Adipocyte (in vitro differentiated cells): ENCODE measurements around the gene SGIP1.
"Not testable (repeated sequence)": the region's sequence is repeated elsewhere in the genome, so short reads cannot be mapped to it uniquely, and the experiment has no call there.

ENCODE experiments used
- DNase-seq: peaks from one replicate; pipeline ENCODE4 v3.0.0-alpha.2; 2015; ENCODE audit warnings: low read depth
- H3K27me3 ChIP-seq: replicated peaks from 2 replicates; pipeline ENCODE4 v1.7.0; 2013; ENCODE audit warnings: mild to moderate bottlenecking, low read length, moderate library complexity; ENCODE audit not compliant: control insufficient read depth, insufficient read depth
- H3K36me3 ChIP-seq: 2 replicates; pipeline ENCODE4 v1.7.0; 2013; ENCODE audit warnings: low read length, mild to moderate bottlenecking, moderate library complexity; ENCODE audit not compliant: control insufficient read depth, insufficient read depth, severe bottlenecking
- H3K4me1 ChIP-seq: 2 replicates; pipeline ENCODE4 v1.7.0; 2013; ENCODE audit warnings: mild to moderate bottlenecking, low read length, moderate library complexity; ENCODE audit not compliant: control insufficient read depth, insufficient read depth
- H3K4me3 ChIP-seq: 2 replicates; pipeline ENCODE4 v1.7.0; 2013; ENCODE audit warnings: mild to moderate bottlenecking, low read length, moderate library complexity
- H3K9ac ChIP-seq: 2 replicates; pipeline ENCODE4 v1.7.0; 2013; ENCODE audit warnings: mild to moderate bottlenecking, low read length, moderate library complexity
- H3K9me3 ChIP-seq: 2 replicates; pipeline ENCODE4 v1.7.0; 2013; ENCODE audit warnings: mild to moderate bottlenecking, low read length, moderate library complexity; ENCODE audit not compliant: control insufficient read depth

The SGIP1 gene

DNA sequence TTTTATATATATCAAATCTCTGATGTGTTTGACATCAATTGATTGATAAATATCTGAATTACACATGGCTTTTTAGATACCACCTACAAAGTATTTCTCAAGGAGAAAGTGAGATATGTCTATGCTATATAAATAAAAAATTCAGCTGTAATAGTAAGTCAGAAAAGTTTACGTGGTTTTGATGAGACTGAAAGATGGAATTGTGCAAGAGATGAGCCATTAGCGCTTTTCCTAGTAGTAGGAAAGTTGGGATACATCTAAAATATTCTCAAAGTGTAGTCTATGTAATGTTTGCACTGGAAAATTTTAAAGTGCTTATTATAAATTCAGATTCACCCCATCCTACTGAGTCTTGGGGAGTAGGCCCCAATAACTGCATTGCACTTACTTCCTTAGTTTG lies 49.1 kb downstream of the SGIP1 start:
- Histone ChIP-seq H3K9me3 (no peaks in the 10 kb centered on the region), H3K9ac (no peak overlapping the region), H3K36me3 (no peaks in the 10 kb centered on the region), H3K27me3 (no peaks in the 10 kb centered on the region), H3K4me1 (no peaks in the 10 kb centered on the region), H3K4me3 (no peak overlapping the region)
- DNase-seq = no peak

DNA sequence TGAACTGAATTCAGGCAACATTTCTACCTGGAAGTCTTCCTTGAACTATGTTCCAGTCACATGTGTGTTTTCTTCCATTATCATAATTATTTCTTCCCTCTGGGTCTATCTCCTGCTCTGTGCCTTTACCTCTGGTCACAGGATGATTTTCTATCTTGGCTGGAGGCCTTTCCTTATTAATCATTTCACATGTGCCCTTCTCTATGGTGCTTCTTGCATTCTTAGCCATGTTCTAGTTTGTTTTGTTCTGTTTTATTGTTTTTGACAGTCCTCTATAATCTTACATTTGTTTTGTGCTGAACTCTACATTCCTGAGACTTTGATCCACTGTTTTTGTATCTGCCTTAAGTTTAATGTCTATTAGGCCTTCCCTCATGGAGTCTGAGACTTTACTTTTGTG lies 51.0 kb downstream of the SGIP1 start:
- H3K27me3 ChIP-seq = no peaks in the 10 kb centered on the region

DNA sequence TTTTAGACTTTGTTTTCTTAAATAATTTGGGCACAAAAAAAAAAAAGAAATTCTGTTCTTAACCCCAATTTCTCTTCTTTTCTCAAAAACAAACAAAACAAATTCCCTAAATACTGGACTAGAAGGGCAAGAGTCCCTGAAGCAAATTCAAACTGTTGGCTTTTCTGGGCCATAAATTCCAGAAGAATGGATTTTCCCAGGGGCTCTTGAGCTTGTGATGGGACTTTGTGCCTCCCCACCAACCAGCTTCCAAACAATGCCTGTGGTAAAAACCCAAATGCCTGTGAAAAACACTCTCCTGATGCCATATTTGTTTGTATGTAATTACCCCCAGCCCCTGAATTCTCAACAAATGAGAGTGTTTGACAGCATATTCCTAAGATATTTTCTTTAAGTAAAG lies 55.4 kb downstream of the SGIP1 start:
- Histone ChIP-seq H3K27me3 (no peaks in the 10 kb centered on the region), H3K4me3 (no peak overlapping the region), H3K36me3 (no peaks in the 10 kb centered on the region), H3K9ac (no peak overlapping the region), H3K9me3 (no peaks in the 10 kb centered on the region), H3K4me1 (no peaks in the 10 kb centered on the region)
- no peak for DNase-seq

More for the DNA sequence above, 51.0 kb downstream of the SGIP1 start:
- Histone ChIP-seq H3K9ac (no peak overlapping the region), H3K36me3 (no peaks in the 10 kb centered on the region), H3K4me1 (no peaks in the 10 kb centered on the region), H3K4me3 (no peak overlapping the region), H3K9me3 (no peaks in the 10 kb centered on the region)
- peak; percentile 16 for DNase-seq

DNA sequence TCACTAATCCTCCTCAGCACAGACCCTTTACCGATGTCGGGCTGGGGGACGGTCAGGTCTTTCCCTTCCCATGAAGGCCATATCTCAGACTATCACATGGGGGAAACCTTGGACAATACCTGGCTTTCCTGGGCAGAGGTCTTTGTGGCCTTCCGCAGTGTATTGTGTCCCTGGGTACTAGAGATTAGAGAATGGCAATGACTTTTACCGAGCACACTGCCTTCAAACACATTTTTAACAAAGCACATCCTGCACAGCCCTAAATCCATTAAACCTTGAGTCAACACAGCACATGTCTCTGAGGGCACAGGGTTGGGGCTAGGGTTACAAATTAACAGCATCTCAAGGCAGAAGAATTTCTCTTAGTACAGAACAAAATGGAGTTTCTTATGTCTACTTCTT lies 58.2 kb downstream of the SGIP1 start:
- not testable (repeated sequence) for H3K4me1 ChIP-seq, H3K4me3 ChIP-seq

DNA sequence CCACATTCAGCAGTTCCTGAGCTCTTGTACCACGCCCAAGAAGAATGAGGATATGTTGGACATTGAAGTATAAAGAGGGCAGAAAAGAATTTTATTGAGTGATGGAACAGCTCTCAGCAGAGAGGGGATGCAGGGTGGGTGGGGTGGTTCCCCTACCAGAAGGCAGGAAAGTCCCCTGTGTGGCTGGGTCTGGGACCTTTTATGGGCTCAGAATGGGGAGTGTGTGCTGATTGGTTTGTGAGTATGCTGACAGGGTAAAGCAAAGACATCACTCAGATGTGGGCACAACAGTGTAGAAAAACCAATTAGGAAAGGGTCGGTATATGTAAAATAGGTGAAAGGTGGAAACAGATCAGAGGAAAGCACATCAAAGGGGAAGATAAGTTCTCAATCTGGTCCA lies 62.2 kb downstream of the SGIP1 start:
- Histone ChIP-seq H3K4me3 (no peak overlapping the region), H3K27me3 (no peaks in the 10 kb centered on the region), H3K9ac (no peak overlapping the region), H3K4me1 (peaks cover 14% of the 10 kb centered on the region), H3K9me3 (no peaks in the 10 kb centered on the region), H3K36me3 (no peaks in the 10 kb centered on the region)
- DNase-seq = no peak

More for the DNA sequence above, 58.2 kb downstream of the SGIP1 start:
- not testable (repeated sequence) for H3K9ac ChIP-seq, DNase-seq, H3K9me3 ChIP-seq, H3K36me3 ChIP-seq, H3K27me3 ChIP-seq

DNA sequence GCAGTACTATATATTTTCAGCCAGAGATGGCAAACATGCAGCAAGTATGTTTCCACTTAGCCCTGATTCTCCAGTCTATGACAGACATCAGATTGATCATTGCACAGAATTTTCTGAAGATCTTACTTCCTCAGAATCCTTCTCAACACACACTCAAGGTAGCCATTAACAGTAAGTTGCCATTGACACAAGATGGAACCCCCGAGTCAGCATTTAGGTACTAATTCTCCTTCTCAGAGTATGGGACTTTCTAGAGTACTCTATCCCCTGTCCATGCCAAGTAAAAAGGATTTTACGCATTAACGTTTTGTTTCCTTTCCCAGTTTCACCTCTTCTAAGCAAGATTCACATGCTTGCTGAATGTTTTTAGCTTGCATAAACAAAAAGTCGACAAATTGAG lies 63.5 kb downstream of the SGIP1 start:
- H3K9me3 ChIP-seq = no peaks in the 10 kb centered on the region
- H3K4me3 ChIP-seq = no peak overlapping the region
- H3K9ac ChIP-seq = no peak overlapping the region
- peaks cover 14% of the 10 kb centered on the region for H3K4me1 ChIP-seq
- H3K27me3 ChIP-seq = no peaks in the 10 kb centered on the region
- H3K36me3 ChIP-seq = no peaks in the 10 kb centered on the region
- DNase-seq = no peak

DNA sequence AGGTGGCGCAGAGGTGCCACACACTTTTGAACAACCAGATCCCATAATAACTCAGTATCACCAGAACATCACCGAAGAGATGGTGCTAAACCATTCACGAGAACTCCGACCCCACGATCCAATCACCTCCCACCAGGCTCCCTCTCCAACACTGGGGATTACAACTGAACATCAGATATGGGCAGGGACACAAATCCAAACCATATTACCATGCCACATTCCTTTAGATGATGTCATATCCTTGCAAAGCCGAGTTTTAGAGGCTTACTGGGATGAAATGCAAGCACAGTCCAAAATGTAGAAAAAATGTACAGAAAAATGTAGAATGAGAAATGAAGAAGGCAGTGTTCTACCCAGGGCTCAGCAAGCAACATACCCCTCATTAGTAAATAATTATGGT lies 64.7 kb downstream of the SGIP1 start:
- DNase-seq = peak; percentile 86
- no peaks in the 10 kb centered on the region for H3K9me3 ChIP-seq
- no peak overlapping the region for H3K9ac ChIP-seq
- H3K27me3 ChIP-seq = no peaks in the 10 kb centered on the region
- peaks cover 14% of the 10 kb centered on the region for H3K4me1 ChIP-seq
- peak overlapping the region; percentile 45 for H3K4me3 ChIP-seq
- no peaks in the 10 kb centered on the region for H3K36me3 ChIP-seq

DNA sequence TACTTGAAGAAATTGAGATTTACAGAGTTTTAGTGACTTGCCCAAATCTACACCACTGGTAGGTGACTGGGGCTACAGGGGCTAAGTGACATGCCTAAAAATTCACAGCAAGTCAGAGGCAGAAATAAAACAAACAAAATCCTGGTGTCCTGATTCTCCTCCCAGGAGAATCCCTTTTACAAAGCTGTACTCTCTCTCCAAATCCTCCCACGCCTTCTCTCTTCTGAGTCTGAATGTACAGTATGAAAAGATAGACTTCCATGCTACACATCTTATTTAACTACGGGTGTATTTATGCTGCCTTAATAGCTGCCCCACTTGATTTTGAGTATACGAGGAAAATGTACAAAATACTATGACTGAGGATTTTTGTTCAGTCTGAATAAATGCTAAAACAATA lies 65.4 kb downstream of the SGIP1 start:
- peak; percentile 43 for DNase-seq
- Histone ChIP-seq H3K4me3 (no peak overlapping the region), H3K9ac (peak overlapping the region; percentile 5), H3K27me3 (no peaks in the 10 kb centered on the region), H3K36me3 (no peaks in the 10 kb centered on the region), H3K4me1 (peaks cover 14% of the 10 kb centered on the region), H3K9me3 (no peaks in the 10 kb centered on the region)

DNA sequence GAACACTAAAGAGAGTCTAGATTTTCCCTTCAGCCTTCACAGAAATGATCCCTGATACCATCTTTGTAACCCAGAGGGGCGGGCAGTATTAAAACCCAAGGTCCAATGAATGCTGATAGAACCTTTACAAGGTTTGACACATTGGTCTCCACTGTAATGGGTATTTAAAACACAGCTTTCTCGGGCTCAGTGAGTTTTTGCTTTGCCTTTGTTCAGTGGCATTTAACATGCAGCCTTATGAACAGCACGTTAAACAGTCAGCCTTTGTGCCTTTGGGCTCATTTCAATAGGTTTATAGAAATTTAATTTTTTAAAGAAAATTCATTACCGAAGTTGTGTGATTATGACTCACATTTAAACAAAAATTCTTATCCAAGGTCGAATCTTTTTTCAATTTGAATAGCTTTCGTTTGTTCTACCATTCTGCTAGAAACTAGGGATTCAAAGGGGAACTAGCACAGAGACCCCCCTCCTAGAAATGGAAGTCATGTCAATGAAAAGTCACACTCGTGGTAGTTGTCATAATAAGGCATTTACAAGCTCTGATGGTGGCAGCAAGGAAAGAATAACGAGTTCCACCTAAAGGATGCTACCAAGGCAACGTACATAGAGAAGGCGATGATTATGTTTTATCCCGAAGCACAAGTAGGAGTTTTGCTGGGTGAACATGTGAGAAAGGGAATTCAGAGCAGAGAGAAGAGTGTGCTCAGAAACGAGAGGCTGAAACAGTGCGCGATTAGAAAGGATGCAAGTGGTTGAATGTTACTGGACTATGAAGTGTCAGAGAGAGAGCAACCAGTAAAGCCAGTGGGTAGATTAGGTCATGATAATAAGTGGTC lies 66.2 kb downstream of the SGIP1 start:
- Histone ChIP-seq H3K4me3 (no peak overlapping the region), H3K9me3 (no peaks in the 10 kb centered on the region), H3K9ac (no peak overlapping the region), H3K27me3 (no peaks in the 10 kb centered on the region), H3K4me1 (peaks cover 14% of the 10 kb centered on the region), H3K36me3 (no peaks in the 10 kb centered on the region)
- DNase-seq = no peak

DNA sequence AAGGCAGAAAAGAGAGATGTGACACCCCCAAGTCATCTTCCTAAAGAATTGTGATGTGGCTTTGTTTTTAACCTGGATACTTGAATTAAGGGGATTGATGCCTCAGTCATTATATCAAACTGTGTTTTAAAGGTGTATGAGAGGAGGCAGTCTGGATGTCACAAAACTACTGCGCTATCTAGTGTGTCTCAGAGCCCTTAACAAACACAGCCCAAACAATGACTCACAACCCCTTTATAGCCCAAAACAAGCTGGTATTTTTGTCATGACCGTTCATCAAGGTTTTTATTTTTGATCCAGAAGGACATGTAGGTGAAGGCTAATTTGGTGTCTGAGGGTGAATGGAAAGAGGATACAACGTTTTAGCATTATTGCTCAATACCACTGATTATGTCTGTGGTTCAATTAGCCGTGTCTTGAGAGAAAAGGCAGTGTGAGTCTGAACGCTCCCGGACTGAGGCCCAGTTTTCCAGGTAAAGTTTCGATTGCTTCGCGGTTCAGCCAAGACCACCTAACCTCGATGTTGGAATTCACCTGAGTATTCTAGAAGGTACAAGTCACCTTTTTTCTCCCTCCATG lies 71.6 kb downstream of the SGIP1 start:
- DNase-seq = no peak
- Histone ChIP-seq H3K36me3 (no peaks in the 10 kb centered on the region), H3K9ac (no peak overlapping the region), H3K27me3 (no peaks in the 10 kb centered on the region), H3K4me3 (no peak overlapping the region), H3K9me3 (no peaks in the 10 kb centered on the region), H3K4me1 (no peaks in the 10 kb centered on the region)

DNA sequence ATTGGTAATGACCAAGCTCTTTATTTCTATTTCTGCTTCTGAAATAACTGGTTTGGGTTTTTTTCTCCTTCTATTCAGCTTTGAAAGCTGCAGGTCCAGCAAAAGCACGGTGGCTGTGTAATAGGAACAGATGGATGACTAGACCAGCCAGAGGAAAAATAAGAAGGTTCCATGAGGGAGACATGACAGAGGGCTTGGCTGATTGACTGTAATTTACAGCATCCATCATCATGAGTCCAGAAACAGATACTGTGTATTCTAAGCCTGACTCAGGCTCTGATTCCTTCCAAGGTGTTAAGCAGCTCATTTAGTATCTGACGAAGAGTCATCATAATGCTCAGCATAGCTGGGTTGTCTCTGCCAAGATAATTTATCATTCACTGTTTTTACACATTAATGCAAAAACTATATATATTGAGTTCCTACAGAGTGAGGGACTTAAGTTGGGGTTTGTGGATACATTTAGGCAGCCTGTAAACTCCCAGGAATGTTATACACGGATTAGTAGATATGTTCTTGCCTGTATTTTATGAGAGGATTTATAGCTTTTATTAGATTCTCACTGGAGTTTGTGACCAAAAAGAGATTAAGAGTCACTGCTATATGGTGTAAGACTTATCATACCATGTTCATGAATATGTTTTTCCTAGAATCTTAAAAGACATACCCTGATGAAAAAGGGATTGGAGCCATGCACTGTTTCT lies 72.6 kb downstream of the SGIP1 start:
- no peaks in the 10 kb centered on the region for H3K4me1 ChIP-seq
- no peaks in the 10 kb centered on the region for H3K36me3 ChIP-seq
- H3K9me3 ChIP-seq = no peaks in the 10 kb centered on the region
- no peak overlapping the region for H3K9ac ChIP-seq
- H3K4me3 ChIP-seq = no peak overlapping the region
- H3K27me3 ChIP-seq = no peaks in the 10 kb centered on the region
- no peak for DNase-seq
